ENCODE data around the gene RASGRF2.

GRCh38 chr5:81125959-81126358 lies 165.8 kb downstream of the RASGRF2 start:
- TF ChIP-seq CTCF (IDR thresholded peaks at IDR 0.05; ENCODE audit: low read depth, low read length, poor library complexity, severe bottlenecking), result no peak
- TF ChIP-seq EZH2phosphoT487 (IDR thresholded peaks at IDR 0.05; ENCODE audit: borderline replicate concordance, low read length), result no peak
